Forelimb muscle (tissue), 1 donor: Measurements from ENCODE around the gene NOS1AP. TPM values are rescaled to one million over a fixed set of nuclear protein-coding genes. Genes with fewer than 3 reads are reported as not detected.

Source experiments
- DNase-seq: peaks from one replicate; pipeline ENCODE4 v3.0.0-alpha.2; 2013; ENCODE audit warnings: low read depth
- polyA plus RNA-seq: library from polyadenylated mRNA; unstranded; fragments of 120-200 nt; gene quantifications from one replicate; pipeline ENCODE4 v1.2.1, GENCODE V29; 2013; ENCODE audit not compliant: insufficient read length

Gene NOS1AP
- polyA plus RNA-seq, 1 donor, result 0.56 TPM

- no peak for DNase-seq
These were observed 18.9 kb downstream of the NOS1AP start for GRCh38 chr1:162088281-162088969.

GRCh38 chr1:162089748-162090147 is 20.3 kb downstream of the NOS1AP start:
- DNase-seq, result no peak

GRCh38 chr1:162090378-162090777 is 20.9 kb downstream of the NOS1AP start:
- DNase-seq, result no peak

GRCh38 chr1:162091681-162092524 is 22.4 kb downstream of the NOS1AP start:
- DNase-seq, result no peak

- no peak for DNase-seq
These were observed 23.6 kb downstream of the NOS1AP start for GRCh38 chr1:162093095-162093494.

- no peak for DNase-seq
These were observed 24.8 kb downstream of the NOS1AP start for GRCh38 chr1:162094271-162094670.

GRCh38 chr1:162094723-162095122 is 25.2 kb downstream of the NOS1AP start:
- no peak for DNase-seq

GRCh38 chr1:162107911-162108310 is 38.4 kb downstream of the NOS1AP start:
- no peak for DNase-seq

- DNase-seq, result no peak
These were observed 38.9 kb downstream of the NOS1AP start for GRCh38 chr1:162108426-162108825.

GRCh38 chr1:162110910-162111309 is 41.4 kb downstream of the NOS1AP start:
- DNase-seq, result no peak

GRCh38 chr1:162111572-162111971 is 42.1 kb downstream of the NOS1AP start:
- DNase-seq, result no peak

GRCh38 chr1:162113419-162113818 is 43.9 kb downstream of the NOS1AP start:
- DNase-seq, result no peak

GRCh38 chr1:162117039-162117774 is 47.7 kb downstream of the NOS1AP start:
- no peak for DNase-seq

GRCh38 chr1:162118063-162118462 is 48.6 kb downstream of the NOS1AP start:
- no peak for DNase-seq

GRCh38 chr1:162128693-162129356 is 59.3 kb downstream of the NOS1AP start:
- no peak for DNase-seq

GRCh38 chr1:162130308-162130707 is 60.8 kb downstream of the NOS1AP start:
- DNase-seq, result no peak

GRCh38 chr1:162131400-162132321 is 62.2 kb downstream of the NOS1AP start:
- DNase-seq, result no peak

- no peak for DNase-seq
These were observed 64.1 kb downstream of the NOS1AP start for GRCh38 chr1:162133566-162133965.

- DNase-seq, result no peak
These were observed 65.2 kb downstream of the NOS1AP start for GRCh38 chr1:162134646-162135045.

- no peak for DNase-seq
These were observed 65.8 kb downstream of the NOS1AP start for GRCh38 chr1:162135271-162135775.

- no peak for DNase-seq
These were observed 67.3 kb downstream of the NOS1AP start for GRCh38 chr1:162136760-162137159.
